ENCODE data around the gene LIAS.

LIAS gene

DNA sequence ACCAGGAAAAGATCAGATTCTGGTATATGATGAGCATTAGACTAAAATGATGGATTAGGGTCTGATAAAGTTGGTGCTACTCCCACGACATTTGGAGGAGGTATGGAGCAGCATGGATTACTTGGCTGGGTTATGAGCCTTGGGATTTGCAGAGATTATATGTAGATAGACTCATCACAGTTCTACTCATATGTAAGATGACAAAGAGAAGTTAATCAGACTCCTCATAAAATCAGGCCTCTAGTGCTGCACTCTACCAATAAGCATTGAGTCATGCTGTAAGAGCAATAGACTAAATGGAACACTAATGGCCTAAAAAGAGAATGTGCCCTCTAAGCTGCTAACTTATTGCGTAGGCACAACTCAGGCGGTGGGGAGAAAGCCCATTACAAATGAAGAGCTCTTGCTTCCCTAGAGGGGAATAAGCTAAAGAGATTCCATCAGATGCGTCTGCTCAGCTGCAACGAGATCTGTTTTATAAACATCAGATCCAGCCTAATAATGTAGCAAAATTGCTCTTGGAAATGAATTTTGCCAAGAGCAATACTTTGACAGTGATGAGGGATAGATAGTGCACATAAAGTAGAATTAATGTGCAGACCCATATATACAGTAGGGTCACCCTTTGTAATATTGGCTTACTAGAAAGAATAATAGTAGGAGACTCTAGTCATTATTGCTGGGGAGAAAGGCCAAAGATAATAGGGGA lies 17.5 kb downstream of the LIAS start:
- Histone ChIP-seq H3K9me3 (ENCODE audit: insufficient read depth, low read depth, low read length) (no peaks in the 10 kb centered on the region), H3K79me2 (ENCODE audit: insufficient read depth, low read length) (no peaks in the 10 kb centered on the region), H3K4me3 (ENCODE audit: low read length, poor library complexity, severe bottlenecking) (no peak overlapping the region), H3K36me3 (ENCODE audit: insufficient read depth, low read length) (no peaks in the 10 kb centered on the region), H3K27me3 (ENCODE audit: insufficient read depth, low read length, poor library complexity, severe bottlenecking) (no peaks in the 10 kb centered on the region), H3K9ac (ENCODE audit: low read depth, low read length, poor library complexity, severe bottlenecking) (no peak overlapping the region), H3F3A (ENCODE audit: low read depth) (no peaks in the 10 kb centered on the region), H3K4me1 (ENCODE audit: insufficient read depth, low read length, poor library complexity, severe bottlenecking) (no peaks in the 10 kb centered on the region), H3K4me2 (ENCODE audit: low read depth, low read length, poor library complexity, severe bottlenecking) (no peak overlapping the region), H2AFZ (ENCODE audit: low read length) (no peak overlapping the region), H4K20me1 (ENCODE audit: insufficient read depth, low read length, poor library complexity, severe bottlenecking) (no peaks in the 10 kb centered on the region), H3K9me2 (replicated peaks; ENCODE audit: low read depth, low read length) (no peaks in the 10 kb centered on the region)
- no peak for TF ChIP-seq EZH2phosphoT487 (IDR thresholded peaks at IDR 0.05; ENCODE audit: borderline replicate concordance)

GRCh38 chr4:39480251-39480650 lies 21.4 kb downstream of the LIAS start:
- no peaks in the 10 kb centered on the region for H3K79me2 ChIP-seq (ENCODE audit: insufficient read depth, low read length)
- TF ChIP-seq, protein P1, sequence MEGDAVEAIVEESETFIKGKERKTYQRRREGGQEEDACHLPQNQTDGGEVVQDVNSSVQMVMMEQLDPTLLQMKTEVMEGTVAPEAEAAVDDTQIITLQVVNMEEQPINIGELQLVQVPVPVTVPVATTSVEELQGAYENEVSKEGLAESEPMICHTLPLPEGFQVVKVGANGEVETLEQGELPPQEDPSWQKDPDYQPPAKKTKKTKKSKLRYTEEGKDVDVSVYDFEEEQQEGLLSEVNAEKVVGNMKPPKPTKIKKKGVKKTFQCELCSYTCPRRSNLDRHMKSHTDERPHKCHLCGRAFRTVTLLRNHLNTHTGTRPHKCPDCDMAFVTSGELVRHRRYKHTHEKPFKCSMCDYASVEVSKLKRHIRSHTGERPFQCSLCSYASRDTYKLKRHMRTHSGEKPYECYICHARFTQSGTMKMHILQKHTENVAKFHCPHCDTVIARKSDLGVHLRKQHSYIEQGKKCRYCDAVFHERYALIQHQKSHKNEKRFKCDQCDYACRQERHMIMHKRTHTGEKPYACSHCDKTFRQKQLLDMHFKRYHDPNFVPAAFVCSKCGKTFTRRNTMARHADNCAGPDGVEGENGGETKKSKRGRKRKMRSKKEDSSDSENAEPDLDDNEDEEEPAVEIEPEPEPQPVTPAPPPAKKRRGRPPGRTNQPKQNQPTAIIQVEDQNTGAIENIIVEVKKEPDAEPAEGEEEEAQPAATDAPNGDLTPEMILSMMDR (conservative IDR thresholded peaks at IDR 0.05; ENCODE audit: low read length), result no peak
- no peak for TF ChIP-seq EZH2phosphoT487 (IDR thresholded peaks at IDR 0.05; ENCODE audit: borderline replicate concordance)
- no peaks in the 10 kb centered on the region; the same call in 1 of the 2 replicates for H3K9me3 ChIP-seq (ENCODE audit: insufficient read depth, low read depth, low read length)
- no peaks in the 10 kb centered on the region for H3K36me3 ChIP-seq (ENCODE audit: insufficient read depth, low read length)
- no peak overlapping the region for H2AFZ ChIP-seq (ENCODE audit: low read length)
- H4K20me1 ChIP-seq (ENCODE audit: insufficient read depth, low read length, poor library complexity, severe bottlenecking), result no peaks in the 10 kb centered on the region
- H3K9me2 ChIP-seq (replicated peaks; ENCODE audit: low read depth, low read length), result no peaks in the 10 kb centered on the region
- H3F3A ChIP-seq (ENCODE audit: low read depth), result no peaks in the 10 kb centered on the region
- H3K4me2 ChIP-seq (ENCODE audit: low read depth, low read length, poor library complexity, severe bottlenecking), result no peak overlapping the region
- no peak overlapping the region for H3K9ac ChIP-seq (ENCODE audit: low read depth, low read length, poor library complexity, severe bottlenecking)
- H3K4me3 ChIP-seq (ENCODE audit: low read length, poor library complexity, severe bottlenecking), result no peak overlapping the region
- H3K27me3 ChIP-seq (ENCODE audit: insufficient read depth, low read length, poor library complexity, severe bottlenecking), result no peaks in the 10 kb centered on the region
- no peaks in the 10 kb centered on the region for H3K4me1 ChIP-seq (ENCODE audit: insufficient read depth, low read length, poor library complexity, severe bottlenecking)

DNA sequence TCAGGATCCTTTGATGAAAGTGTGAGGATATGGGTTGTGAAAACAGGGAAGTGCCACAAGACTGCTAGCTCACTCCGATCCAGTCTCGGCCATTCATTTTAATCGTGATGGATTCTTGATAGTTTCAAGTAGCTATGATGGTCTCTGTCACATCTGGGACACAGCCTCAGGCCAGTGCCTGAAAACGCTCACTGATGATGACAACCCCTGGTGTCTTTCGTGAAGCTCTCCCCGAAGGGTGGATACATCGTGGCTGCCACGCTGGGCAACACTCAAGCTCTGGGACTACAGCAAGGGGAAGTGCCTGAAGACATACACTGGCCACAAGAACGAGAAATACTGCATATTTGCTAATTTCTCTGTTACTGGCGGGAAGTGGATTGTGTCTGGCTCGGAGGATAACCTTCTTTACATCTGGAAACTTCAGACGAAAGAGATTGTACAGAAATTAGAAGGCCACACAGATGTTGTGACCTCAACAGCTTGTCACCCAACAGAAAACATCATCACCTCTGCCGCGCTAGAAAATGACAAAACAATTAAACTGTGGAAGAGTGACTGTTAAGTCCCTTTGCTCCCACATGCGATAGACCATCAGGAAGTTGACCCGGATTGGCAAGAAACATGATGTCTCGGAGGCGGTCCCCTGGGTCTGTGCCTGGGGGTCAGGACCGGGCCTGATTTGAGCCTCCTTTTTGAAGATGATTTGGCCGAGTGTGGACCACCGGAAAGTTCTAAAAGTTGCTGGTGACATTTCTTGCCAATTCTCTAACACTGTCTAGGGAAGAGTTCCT lies 22.2 kb downstream of the LIAS start:
- TF ChIP-seq EZH2phosphoT487 (IDR thresholded peaks at IDR 0.05; ENCODE audit: borderline replicate concordance), result no peak
- TF ChIP-seq, protein P1 (conservative IDR thresholded peaks at IDR 0.05; ENCODE audit: low read length), result no peak
- H3K9me2 ChIP-seq (replicated peaks; ENCODE audit: low read depth, low read length), result no peaks in the 10 kb centered on the region
- no peaks in the 10 kb centered on the region for H3K79me2 ChIP-seq (ENCODE audit: insufficient read depth, low read length)
- H2AFZ ChIP-seq (ENCODE audit: low read length), result no peak overlapping the region
- H3K4me1 ChIP-seq (ENCODE audit: insufficient read depth, low read length, poor library complexity, severe bottlenecking), result no peaks in the 10 kb centered on the region
- H3K9me3 ChIP-seq (ENCODE audit: insufficient read depth, low read depth, low read length), result no peaks in the 10 kb centered on the region; the same call in 1 of the 2 replicates
- H4K20me1 ChIP-seq (ENCODE audit: insufficient read depth, low read length, poor library complexity, severe bottlenecking), result no peaks in the 10 kb centered on the region
- no peak overlapping the region for H3K4me2 ChIP-seq (ENCODE audit: low read depth, low read length, poor library complexity, severe bottlenecking)
- no peak overlapping the region for H3K9ac ChIP-seq (ENCODE audit: low read depth, low read length, poor library complexity, severe bottlenecking)
- no peaks in the 10 kb centered on the region for H3K36me3 ChIP-seq (ENCODE audit: insufficient read depth, low read length)
- H3K4me3 ChIP-seq (ENCODE audit: low read length, poor library complexity, severe bottlenecking), result no peak overlapping the region
- H3F3A ChIP-seq (ENCODE audit: low read depth), result no peaks in the 10 kb centered on the region
- H3K27me3 ChIP-seq (ENCODE audit: insufficient read depth, low read length, poor library complexity, severe bottlenecking), result no peaks in the 10 kb centered on the region
